BE2C (cell line): ENCODE results near the gene PLEKHA5.

Experiments
- DNase-seq: peaks from one replicate; pipeline ENCODE4 v3.0.0-alpha.2; 2020
- H3K27me3 ChIP-seq: fragments of 250-450 bp; sonication (Bioruptor Pico); 2 replicates; pipeline ENCODE4 v1.5.1; 2020; ENCODE audit warnings: mild to moderate bottlenecking
- H3K36me3 ChIP-seq: fragments of 250-450 bp; sonication (Bioruptor Pico); 2 replicates; pipeline ENCODE4 v1.5.1; 2020; ENCODE audit warnings: mild to moderate bottlenecking
- H3K4me1 ChIP-seq: fragments of 250-450 bp; sonication (Bioruptor Pico); 2 replicates; pipeline ENCODE4 v1.5.1; 2020
- H3K4me3 ChIP-seq: 2 replicates; pipeline ENCODE4 v1.5.1; 2011; ENCODE audit warnings: low read depth, low read length
- H3K9me3 ChIP-seq: fragments of 250-450 bp; sonication (Bioruptor Pico); 2 replicates; pipeline ENCODE4 v1.5.1; 2020
- CTCF ChIP-seq: IDR thresholded peaks from 2 replicates; pipeline ENCODE4 v1.5.1; 2012; ENCODE audit warnings: mild to moderate bottlenecking, low read depth, low read length

Gene PLEKHA5

GRCh38 chr12:19093218-19093617 lies 36.3 kb upstream of the PLEKHA5 start:
- no peak for TF ChIP-seq CTCF
- H3K4me3 ChIP-seq: no peak overlapping the region
- no peak for DNase-seq
- H3K36me3 ChIP-seq: no peaks in the 10 kb centered on the region; the same call in 1 of the 2 replicates
- H3K9me3 ChIP-seq: no peaks in the 10 kb centered on the region
- H3K4me1 ChIP-seq: no peaks in the 10 kb centered on the region
- no peaks in the 10 kb centered on the region for H3K27me3 ChIP-seq

- Histone ChIP-seq H3K4me1 (peaks cover 10% of the 10 kb centered on the region), H3K4me3 (no peak overlapping the region), H3K9me3 (no peaks in the 10 kb centered on the region), H3K27me3 (no peaks in the 10 kb centered on the region), H3K36me3 (no peaks in the 10 kb centered on the region; the same call in 1 of the 2 replicates)
- no peak for DNase-seq
- no peak for TF ChIP-seq CTCF
These were observed 34.2 kb upstream of the PLEKHA5 start for GRCh38 chr12:19095331-19095730.

- no peak overlapping the region for H3K4me3 ChIP-seq
- H3K4me1 ChIP-seq: peaks cover 10% of the 10 kb centered on the region
- H3K27me3 ChIP-seq: no peaks in the 10 kb centered on the region
- no peaks in the 10 kb centered on the region for H3K9me3 ChIP-seq
- no peak for DNase-seq
- TF ChIP-seq CTCF: no peak
- no peaks in the 10 kb centered on the region; the same call in 1 of the 2 replicates for H3K36me3 ChIP-seq
These were observed 33.6 kb upstream of the PLEKHA5 start for GRCh38 chr12:19095756-19096480.

GRCh38 chr12:19105463-19105862 lies 24.1 kb upstream of the PLEKHA5 start:
- no peak for TF ChIP-seq CTCF
- DNase-seq: no peak
- H3K27me3 ChIP-seq: no peaks in the 10 kb centered on the region
- H3K36me3 ChIP-seq: no peaks in the 10 kb centered on the region
- no peak overlapping the region for H3K4me3 ChIP-seq
- no peaks in the 10 kb centered on the region; the same call in 1 of the 2 replicates for H3K4me1 ChIP-seq
- H3K9me3 ChIP-seq: no peaks in the 10 kb centered on the region

- Histone ChIP-seq H3K4me3 (no peak overlapping the region), H3K27me3 (no peaks in the 10 kb centered on the region), H3K4me1 (no peaks in the 10 kb centered on the region; the same call in 1 of the 2 replicates), H3K9me3 (no peaks in the 10 kb centered on the region), H3K36me3 (no peaks in the 10 kb centered on the region)
- TF ChIP-seq CTCF: no peak
- no peak for DNase-seq
These were observed 21.8 kb upstream of the PLEKHA5 start for GRCh38 chr12:19107750-19108149.

- Histone ChIP-seq H3K4me3 (no peak overlapping the region), H3K9me3 (no peaks in the 10 kb centered on the region), H3K4me1 (peaks cover under 1% of the 10 kb centered on the region; the same call in 1 of the 2 replicates), H3K36me3 (no peaks in the 10 kb centered on the region), H3K27me3 (no peaks in the 10 kb centered on the region)
- no peak for DNase-seq
- no peak for TF ChIP-seq CTCF
These were observed 19.2 kb upstream of the PLEKHA5 start for GRCh38 chr12:19110221-19110940.
